GM18519 (cell line): ENCODE measurements around the gene C14orf132.

Experiments used
- ATAC-seq: cut with Tn5 transposase; IDR thresholded peaks from one replicate; pipeline ENCODE4 v1.9.1; 2021; ENCODE audit warnings: mild to moderate bottlenecking, moderate library complexity; ENCODE audit not compliant: unreplicated experiment, low FRiP score

The C14orf132 gene

GRCh38 chr14:96096639-96097610 lies 57.8 kb downstream of the C14orf132 start:
- no peak for ATAC-seq

GRCh38 chr14:96097752-96098151 lies 58.6 kb downstream of the C14orf132 start:
- ATAC-seq, result no peak

GRCh38 chr14:96098309-96098998 lies 59.3 kb downstream of the C14orf132 start:
- ATAC-seq, result no peak

- ATAC-seq, result no peak
These were observed 59.8 kb downstream of the C14orf132 start for GRCh38 chr14:96098999-96099335.

GRCh38 chr14:96100161-96101064 lies 61.3 kb downstream of the C14orf132 start:
- no peak for ATAC-seq

- no peak for ATAC-seq
These were observed 63.1 kb downstream of the C14orf132 start for GRCh38 chr14:96102081-96102856.

- no peak for ATAC-seq
These were observed 63.9 kb downstream of the C14orf132 start for GRCh38 chr14:96103075-96103474.

GRCh38 chr14:96103560-96104460 lies 64.6 kb downstream of the C14orf132 start:
- no peak for ATAC-seq

GRCh38 chr14:96104469-96105057 lies 65.4 kb downstream of the C14orf132 start:
- ATAC-seq, result no peak

GRCh38 chr14:96105089-96105925 lies 66.1 kb downstream of the C14orf132 start:
- no peak for ATAC-seq

- ATAC-seq, result no peak
These were observed 66.8 kb downstream of the C14orf132 start for GRCh38 chr14:96105926-96106441.

- no peak for ATAC-seq
These were observed 67.7 kb downstream of the C14orf132 start for GRCh38 chr14:96106891-96107290.

GRCh38 chr14:96108061-96108795 lies 69.1 kb downstream of the C14orf132 start:
- ATAC-seq, result no peak

- ATAC-seq, result no peak
These were observed 69.7 kb downstream of the C14orf132 start for GRCh38 chr14:96108911-96109310.

GRCh38 chr14:96109596-96110355 lies 70.6 kb downstream of the C14orf132 start:
- ATAC-seq, result no peak

GRCh38 chr14:96112032-96112431 lies 72.9 kb downstream of the C14orf132 start:
- ATAC-seq, result no peak
